Endothelial cell of umbilical vein (primary cell): Measurements from ENCODE around the gene CAMTA2. TPM values are rescaled to one million over a fixed set of nuclear protein-coding genes. Genes with fewer than 3 reads are reported as not detected.

Experiments
- BruUV-seq: library from RNA; stranded (reverse); fragments of 400-500 nt; replicated peaks from 2 replicates; lab custom pipeline; 2021; lab: Mats Ljungman, UMichigan
- CTCF ChIA-PET: fragments of 300-600, 350-600 bp; sonication (Branson Sonifier 250); formaldehyde crosslinking; loops from one replicate; lab custom pipeline; 2021; ENCODE audit warnings: antibody characterized with exemption, inconsistent platforms; lab: Charles Lee
- POLR2A ChIA-PET: fragments of 300-600, 350-600 bp; sonication (Branson Sonifier 250); formaldehyde crosslinking; loops from one replicate; lab custom pipeline; 2021; ENCODE audit warnings: antibody characterized with exemption, inconsistent platforms; lab: Charles Lee
- DNase-seq: peaks from one replicate; pipeline ENCODE4 v3.0.0-alpha.2; 2011; ENCODE audit warnings: low read depth, low spot score
- FAIRE-seq: peaks from 2 replicates; lab custom pipeline; 2011; peaks lifted over from hg19 to GRCh38; lab: Jason Lieb, UNC
- H2AFZ ChIP-seq: 2 replicates; pipeline ENCODE4 v1.6.0; 2012; ENCODE audit warnings: low read depth, low read length, control low read depth, inconsistent platforms
- H3K27ac ChIP-seq: 2 replicates; pipeline ENCODE4 v1.5.1; 2011; ENCODE audit warnings: low read depth, mild to moderate bottlenecking, control low read depth, low read length, moderate library complexity; ENCODE audit not compliant: insufficient read depth
- H3K27me3 ChIP-seq, 2 experiments: 2 replicates each; pipeline versions ENCODE4 v1.6.0 to v1.6.1; 2011; ENCODE audit warnings: low read length in 2 of 2, mixed read lengths in 1 of 2; ENCODE audit not compliant: control insufficient read depth in 2 of 2, insufficient read depth in 2 of 2
- H3K36me3 ChIP-seq, 2 experiments: 2 replicates in 1 of 2; 3 replicates in 1 of 2; pipeline ENCODE4 v1.5.1; 2011; ENCODE audit warnings: low read length in 2 of 2, mild to moderate bottlenecking in 1 of 2, moderate library complexity in 1 of 2; ENCODE audit not compliant: control insufficient read depth in 2 of 2, insufficient read depth in 2 of 2; ENCODE audit errors: extremely low read depth in 1 of 2
- H3K4me1 ChIP-seq: 3 replicates; pipeline ENCODE4 v1.5.1; 2011; ENCODE audit warnings: mild to moderate bottlenecking, low read length; ENCODE audit not compliant: control insufficient read depth, insufficient read depth; ENCODE audit errors: extremely low read depth
- H3K4me2 ChIP-seq: 2 replicates; pipeline ENCODE4 v1.6.1; 2011; ENCODE audit warnings: low read length, control low read depth, mixed read lengths; ENCODE audit not compliant: insufficient read depth
- H3K4me3 ChIP-seq, 3 experiments: fragments of 200-600 bp in 1 of 3; sonication (generic), shearing (Covaris generic) in 1 of 3; replicated peaks in 1 of 3; 2 replicates each; pipeline ENCODE4 v1.5.1; 2011 to 2016; ENCODE audit warnings: control low read depth in 3 of 3, low read length in 3 of 3, mild to moderate bottlenecking in 2 of 3, inconsistent platforms in 1 of 3, low read depth in 1 of 3, moderate library complexity in 1 of 3; ENCODE audit not compliant: insufficient read depth in 1 of 3
- H3K79me2 ChIP-seq: 2 replicates; pipeline ENCODE4 v1.6.0; 2012; ENCODE audit warnings: low read length, inconsistent platforms; ENCODE audit not compliant: control insufficient read depth, insufficient read depth
- H3K9ac ChIP-seq: replicated peaks from 2 replicates; pipeline ENCODE3; 2011; ENCODE audit warnings: low read length, control low read depth; ENCODE audit not compliant: insufficient read depth; ENCODE audit errors: extremely low read depth
- H3K9me1 ChIP-seq: replicated peaks from 3 replicates; pipeline ENCODE4 v1.6.0; 2011; ENCODE audit warnings: mild to moderate bottlenecking, low read length; ENCODE audit not compliant: control insufficient read depth, insufficient read depth; ENCODE audit errors: extremely low read depth
- H3K9me3 ChIP-seq: replicated peaks from 2 replicates; pipeline ENCODE4 v1.5.1; 2012; ENCODE audit warnings: low read length, inconsistent platforms; ENCODE audit not compliant: control insufficient read depth, insufficient read depth
- H4K20me1 ChIP-seq: replicated peaks from 2 replicates; pipeline ENCODE3; 2011; ENCODE audit warnings: mild to moderate bottlenecking, low read length; ENCODE audit not compliant: control insufficient read depth, insufficient read depth; ENCODE audit errors: extremely low read depth
- CTCF ChIP-seq, 2 donors: IDR thresholded peaks; 1 replicate in 1 of 2; 2 replicates in 1 of 2; pipeline ENCODE4 v1.5.1; 2011; ENCODE audit warnings: low read length in 2 of 2, mild to moderate bottlenecking in 2 of 2, moderate library complexity in 2 of 2, control low read depth in 1 of 2, inconsistent platforms in 1 of 2, low read depth in 1 of 2; ENCODE audit not compliant: insufficient read depth in 1 of 2; ENCODE audit errors: extremely low read depth in 1 of 2
- EZH2 ChIP-seq: IDR thresholded peaks from 2 replicates; pipeline ENCODE4 v1.6.1; 2012; ENCODE audit warnings: borderline replicate concordance, low read depth, mild to moderate bottlenecking, moderate library complexity, low read length, inconsistent platforms; ENCODE audit not compliant: severe bottlenecking
- FOS ChIP-seq: IDR thresholded peaks from 2 replicates; pipeline ENCODE4 v1.6.1; 2011; ENCODE audit warnings: mild to moderate bottlenecking, low read length, moderate library complexity, borderline replicate concordance; ENCODE audit not compliant: insufficient read depth
- GATA2 ChIP-seq: IDR thresholded peaks from 2 replicates; pipeline ENCODE4 v1.7.0; 2011; ENCODE audit warnings: low read depth, mild to moderate bottlenecking, moderate library complexity, mixed read lengths, low read length; ENCODE audit not compliant: insufficient read length, insufficient read depth
- JUN ChIP-seq: IDR thresholded peaks from 2 replicates; pipeline ENCODE4 v1.6.1; 2011; ENCODE audit warnings: borderline replicate concordance, low read depth; ENCODE audit not compliant: insufficient read length, insufficient read depth
- MAX ChIP-seq: IDR thresholded peaks from 2 replicates; pipeline ENCODE4 v1.6.1; 2011; ENCODE audit not compliant: insufficient read depth, insufficient read length
- MYC ChIP-seq: IDR thresholded peaks from one replicate; pipeline ENCODE4 v1.6.1; 2011; ENCODE audit warnings: mild to moderate bottlenecking, low read depth, low read length
- POLR2A ChIP-seq: IDR thresholded peaks from 2 replicates; pipeline ENCODE4 v1.6.1; 2012; ENCODE audit warnings: low read depth, mild to moderate bottlenecking, control low read depth, low read length
- POLR2AphosphoS5 ChIP-seq: IDR thresholded peaks from 2 replicates; pipeline ENCODE4 v1.6.1; 2012; ENCODE audit warnings: low read depth, mild to moderate bottlenecking, control low read depth, low read length, moderate library complexity; ENCODE audit not compliant: insufficient read depth
- dilution Hi-C: fragments of 300-500 bp; cut with MboI; formaldehyde crosslinking; loops from one replicate; pipeline ENCODE4 v1.15.0; 2019; ENCODE audit warnings: low sequenced_read_pairs; ENCODE audit not compliant: extremely low pct_ligation_motif_present
- intact Hi-C: fragments of 100-400 bp; cut with micrococcal nuclease; formaldehyde crosslinking; loops from one replicate; pipeline ENCODE4 v1.10.0; 2022
- polyA plus RNA-seq, 4 experiments: library from polyadenylated mRNA; depleted of rRNA in 3 of 4; stranded (reverse) in 3 of 4; unstranded in 1 of 4; fragments of >200 nt; gene quantifications; 2 replicates each; pipeline versions ENCODE4 v1.2.1 to v1.2.3, GENCODE V29; 2011 to 2012; ENCODE audit warnings: missing spikeins in 1 of 4
- total RNA-seq: library from RNA; stranded (reverse); gene quantifications from 2 replicates; pipeline ENCODE4 v1.2.3, GENCODE V29; 2021

The CAMTA2 gene
- total and polyA plus RNA-seq, 2 donors (not counting 3 experiments of a cell fraction or from before 2014, with no cell fraction given), result 33.8 to 51.0 TPM

GRCh38 chr17:5022171-5022711 lies 34.8 kb upstream of the CAMTA2 start:
- no TSS peak for BruUV-seq
- no peak overlapping the region for H3K4me2 ChIP-seq
- DNase-seq, result no peak
- H3K4me3 ChIP-seq, result no peak overlapping the region
- H2AFZ ChIP-seq, result no peak overlapping the region
- H3K9me1 ChIP-seq, result no peaks in the 10 kb centered on the region
- dilution Hi-C loops, result no loop called here
- H3K4me1 ChIP-seq, result no peaks in the 10 kb centered on the region
- no peaks in the 10 kb centered on the region for H3K9me3 ChIP-seq
- H3K79me2 ChIP-seq, result no peaks in the 10 kb centered on the region
- H3K36me3 ChIP-seq, result peaks cover 5 to 42% of the 10 kb centered on the region in 2 experiments
- no peaks in the 10 kb centered on the region for H3K27me3 ChIP-seq
- ChIA-PET POLR2A (interaction anchor here (0.6 kb wide), 1 partner anchor 150 kb away, joined by 3 read pairs; no protein-coding TSS in a partner anchor), CTCF (no interaction called here)
- no peak overlapping the region for H3K27ac ChIP-seq
- no peak for FAIRE-seq
- intact Hi-C loops, result no loop called here
- H4K20me1 ChIP-seq, result no peaks in the 10 kb centered on the region
- TF ChIP-seq MYC (no peak), CTCF (IDR thresholded peaks at IDR 0.05; ENCODE audit: extremely low read depth in 1 of 2, insufficient read depth in 1 of 2, low read depth in 1 of 2, low read length in 2 of 2) (no peak), GATA2 (no peak), FOS (no peak), POLR2A (no peak), MAX (no peak), EZH2 (no peak), POLR2AphosphoS5 (no peak), JUN (no peak)
- no peak overlapping the region for H3K9ac ChIP-seq
